ENCODE results near the gene GNG4.

DNA sequence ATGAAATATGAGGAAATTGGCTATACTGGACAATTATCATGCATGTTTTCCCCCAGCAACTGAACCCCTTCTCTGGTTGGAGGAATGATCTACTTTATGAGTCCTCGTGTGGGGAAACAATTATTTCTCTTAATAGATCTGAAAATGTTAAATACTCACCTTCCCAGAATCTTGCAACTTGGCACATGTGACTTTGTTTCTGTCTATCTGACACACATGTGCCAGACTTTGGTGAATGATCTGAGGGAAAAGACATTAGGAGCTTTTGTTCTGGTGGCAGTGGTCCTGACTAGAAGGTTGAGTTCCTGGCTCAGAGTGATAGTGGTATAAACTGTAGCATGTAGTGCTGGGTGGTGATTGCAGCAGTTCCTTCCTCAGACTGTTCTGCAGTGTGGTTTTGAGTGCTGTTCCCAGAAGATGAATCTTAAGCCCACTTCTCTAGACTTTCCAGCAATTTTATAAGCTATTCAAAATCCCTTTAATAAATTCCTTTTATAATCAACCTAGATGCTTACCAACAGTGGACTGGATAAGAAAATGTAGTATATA is 86.0 kb downstream of the GNG4 start:
- TF ChIP-seq, protein P1, sequence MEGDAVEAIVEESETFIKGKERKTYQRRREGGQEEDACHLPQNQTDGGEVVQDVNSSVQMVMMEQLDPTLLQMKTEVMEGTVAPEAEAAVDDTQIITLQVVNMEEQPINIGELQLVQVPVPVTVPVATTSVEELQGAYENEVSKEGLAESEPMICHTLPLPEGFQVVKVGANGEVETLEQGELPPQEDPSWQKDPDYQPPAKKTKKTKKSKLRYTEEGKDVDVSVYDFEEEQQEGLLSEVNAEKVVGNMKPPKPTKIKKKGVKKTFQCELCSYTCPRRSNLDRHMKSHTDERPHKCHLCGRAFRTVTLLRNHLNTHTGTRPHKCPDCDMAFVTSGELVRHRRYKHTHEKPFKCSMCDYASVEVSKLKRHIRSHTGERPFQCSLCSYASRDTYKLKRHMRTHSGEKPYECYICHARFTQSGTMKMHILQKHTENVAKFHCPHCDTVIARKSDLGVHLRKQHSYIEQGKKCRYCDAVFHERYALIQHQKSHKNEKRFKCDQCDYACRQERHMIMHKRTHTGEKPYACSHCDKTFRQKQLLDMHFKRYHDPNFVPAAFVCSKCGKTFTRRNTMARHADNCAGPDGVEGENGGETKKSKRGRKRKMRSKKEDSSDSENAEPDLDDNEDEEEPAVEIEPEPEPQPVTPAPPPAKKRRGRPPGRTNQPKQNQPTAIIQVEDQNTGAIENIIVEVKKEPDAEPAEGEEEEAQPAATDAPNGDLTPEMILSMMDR (IDR thresholded peaks at IDR 0.05), result no peak
- TF ChIP-seq POLR2A (IDR thresholded peaks at IDR 0.05), result no peak

All from esophagus squamous epithelium (tissue), 4 donors.